ENCODE data around the gene ZIK1. TPM values are rescaled to one million over a fixed set of nuclear protein-coding genes. Genes with fewer than 3 reads are reported as not detected.

The ZIK1 gene
- total and polyA plus RNA-seq, 3 donors from 2014 or later, result 8.9 to 21.7 (median 15.1) TPM

GRCh38 chr19:57633832-57634131, 49.8 kb downstream of the ZIK1 start:
- peak overlapping the region; percentile 81 to 92 for H3K4me3 ChIP-seq
- H3K9me3 ChIP-seq, result no peaks in the 10 kb centered on the region
- no peak for TF ChIP-seq CTCF (IDR thresholded peaks at IDR 0.05)
- TF ChIP-seq POLR2A (IDR thresholded peaks at IDR 0.05), result no peak
- intact Hi-C loops (cut with DNase I; ENCODE audit: low total_unique reads), result no loop called here
- H3K4me1 ChIP-seq, result peaks cover 4% of the 10 kb centered on the region
- H3K27me3 ChIP-seq, result no peaks in the 10 kb centered on the region
- WGBS, 2 donors, result 35 to 52% methylated on average over 5 to 6 of the region's 6 CpGs
- DNase-seq, result no peak
- H3K27ac ChIP-seq, result no peak overlapping the region
- H3K36me3 ChIP-seq (ENCODE audit: low read depth, missing control alignments), result no peaks in the 10 kb centered on the region

GRCh38 chr19:57637379-57637778, 53.4 kb downstream of the ZIK1 start:
- H3K36me3 ChIP-seq (ENCODE audit: low read depth, missing control alignments), result peaks cover 5% of the 10 kb centered on the region
- intact Hi-C loops (cut with DNase I; ENCODE audit: low total_unique reads), result no loop called here
- DNase-seq, result no peak
- TF ChIP-seq POLR2A (IDR thresholded peaks at IDR 0.05) (no peak), CTCF (IDR thresholded peaks at IDR 0.05) (no peak)
- peaks cover 4% of the 10 kb centered on the region for H3K4me1 ChIP-seq
- no peak overlapping the region for H3K4me3 ChIP-seq
- no peaks in the 10 kb centered on the region for H3K27me3 ChIP-seq
- 92 to 97% methylated on average over 4 of the region's 4 CpGs for WGBS, 2 donors
- no peak overlapping the region for H3K27ac ChIP-seq
- H3K9me3 ChIP-seq, result no peaks in the 10 kb centered on the region

GRCh38 chr19:57641715-57642234, 57.8 kb downstream of the ZIK1 start:
- Histone ChIP-seq H3K36me3 (ENCODE audit: low read depth, missing control alignments) (peaks cover 5% of the 10 kb centered on the region), H3K27ac (no peak overlapping the region), H3K9me3 (no peaks in the 10 kb centered on the region), H3K4me1 (no peaks in the 10 kb centered on the region), H3K27me3 (no peaks in the 10 kb centered on the region), H3K4me3 (no peak overlapping the region)
- no peak for TF ChIP-seq CTCF (IDR thresholded peaks at IDR 0.05)
- no peak for TF ChIP-seq POLR2A (IDR thresholded peaks at IDR 0.05)
- 92 to 95% methylated on average over 4 of the region's 4 CpGs for WGBS, 2 donors
- intact Hi-C loops (cut with DNase I; ENCODE audit: low total_unique reads), result no loop called here
- DNase-seq, result no peak

GRCh38 chr19:57642396-57643046, 58.6 kb downstream of the ZIK1 start:
- DNase-seq, result no peak
- H3K9me3 ChIP-seq, result no peaks in the 10 kb centered on the region
- no peaks in the 10 kb centered on the region for H3K4me1 ChIP-seq
- peaks cover 5% of the 10 kb centered on the region for H3K36me3 ChIP-seq (ENCODE audit: low read depth, missing control alignments)
- no peak overlapping the region for H3K4me3 ChIP-seq
- no peak overlapping the region for H3K27ac ChIP-seq
- intact Hi-C loops (cut with DNase I; ENCODE audit: low total_unique reads), result no loop called here
- 94% methylated on average over 4 of the region's 4 CpGs for WGBS, 2 donors
- no peaks in the 10 kb centered on the region for H3K27me3 ChIP-seq
- no peak for TF ChIP-seq POLR2A (IDR thresholded peaks at IDR 0.05)
- TF ChIP-seq CTCF (IDR thresholded peaks at IDR 0.05), result no peak

Other genes starting within 250 kb of the ZIK1 start
- 10 to 100 TPM; 10.8 to 11.4 TPM for gene ZNF304, start 232.9 kb upstream of the ZIK1 start, total RNA-seq
- gene ZNF304, start 232.9 kb upstream of the ZIK1 start, polyA plus RNA-seq (ENCODE audit: insufficient read depth, low read depth, low replicate concordance), result 9.5 TPM
- gene TRAPPC2B, start 220.6 kb upstream of the ZIK1 start, total RNA-seq, result 10 to 100 TPM; 30.2 to 31.2 TPM
- gene TRAPPC2B, start 220.6 kb upstream of the ZIK1 start, polyA plus RNA-seq (ENCODE audit: insufficient read depth, low read depth, low replicate concordance), result 24.0 TPM
- gene ZNF547, start 220.6 kb upstream of the ZIK1 start, total RNA-seq, result 10 to 100 TPM in 1 of 2 donors, 1 to 10 TPM in 1; 7.8 to 11.8 TPM
- gene ZNF547, start 220.6 kb upstream of the ZIK1 start, polyA plus RNA-seq (ENCODE audit: insufficient read depth, low read depth, low replicate concordance), result 4.7 TPM
- gene ZNF548, start 194.3 kb upstream of the ZIK1 start, total RNA-seq, result 10 to 100 TPM; 35.4 to 39.3 TPM
- gene ZNF548, start 194.3 kb upstream of the ZIK1 start, polyA plus RNA-seq (ENCODE audit: insufficient read depth, low read depth, low replicate concordance), result 14.6 TPM
- gene ZNF17, start 173.0 kb upstream of the ZIK1 start, total RNA-seq, result 10 to 100 TPM; 19.8 to 25.5 TPM
- gene ZNF17, start 173.0 kb upstream of the ZIK1 start, polyA plus RNA-seq (ENCODE audit: insufficient read depth, low read depth, low replicate concordance), result 7.4 TPM
- gene ZNF749, start 148.8 kb upstream of the ZIK1 start, total RNA-seq, result 10 to 100 TPM; 11.2 to 14.1 TPM
- 7.9 TPM for gene ZNF749, start 148.8 kb upstream of the ZIK1 start, polyA plus RNA-seq (ENCODE audit: insufficient read depth, low read depth, low replicate concordance)
- 1 to 10 TPM; 5.3 to 7.8 TPM for gene VN1R1, start 127.0 kb upstream of the ZIK1 start, total RNA-seq
- 0.44 TPM for gene VN1R1, start 127.0 kb upstream of the ZIK1 start, polyA plus RNA-seq (ENCODE audit: insufficient read depth, low read depth, low replicate concordance)
- gene ZNF772, start 106.6 kb upstream of the ZIK1 start, total RNA-seq, result 10 to 100 TPM; 39.8 to 57.3 TPM
- gene ZNF772, start 106.6 kb upstream of the ZIK1 start, polyA plus RNA-seq (ENCODE audit: insufficient read depth, low read depth, low replicate concordance), result 7.6 TPM
- gene ZNF419, start 96.4 kb upstream of the ZIK1 start, total RNA-seq, result 10 to 100 TPM; 15.1 to 23.6 TPM
- 10.1 TPM for gene ZNF419, start 96.4 kb upstream of the ZIK1 start, polyA plus RNA-seq (ENCODE audit: insufficient read depth, low read depth, low replicate concordance)
- 10 to 100 TPM; 31.2 to 33.3 TPM for gene ZNF773, start 84.2 kb upstream of the ZIK1 start, total RNA-seq
- 7.3 TPM for gene ZNF773, start 84.2 kb upstream of the ZIK1 start, polyA plus RNA-seq (ENCODE audit: insufficient read depth, low read depth, low replicate concordance)
- 10 to 100 TPM; 12.8 to 13.5 TPM for gene ZNF549, start 56.8 kb upstream of the ZIK1 start, total RNA-seq
- gene ZNF549, start 56.8 kb upstream of the ZIK1 start, polyA plus RNA-seq (ENCODE audit: insufficient read depth, low read depth, low replicate concordance), result 6.9 TPM
- 10 to 100 TPM in 1 of 2 donors, 1 to 10 TPM in 1; 9.9 to 10.7 TPM for gene ZNF550, start 24.3 kb upstream of the ZIK1 start, total RNA-seq
- gene ZNF550, start 24.3 kb upstream of the ZIK1 start, polyA plus RNA-seq (ENCODE audit: insufficient read depth, low read depth, low replicate concordance), result 5.7 TPM
- 10 to 100 TPM in 1 of 2 donors, 1 to 10 TPM in 1; 8.7 to 10.9 TPM for gene ZNF416, start 5.2 kb upstream of the ZIK1 start, total RNA-seq
- gene ZNF416, start 5.2 kb upstream of the ZIK1 start, polyA plus RNA-seq (ENCODE audit: insufficient read depth, low read depth, low replicate concordance), result 9.4 TPM
- gene ZNF530, start 15.7 kb downstream of the ZIK1 start, total RNA-seq, result 1 to 10 TPM; 4.6 to 9.8 TPM
- 3.0 TPM for gene ZNF530, start 15.7 kb downstream of the ZIK1 start, polyA plus RNA-seq (ENCODE audit: insufficient read depth, low read depth, low replicate concordance)
- gene ZNF134, start 30.1 kb downstream of the ZIK1 start, total RNA-seq, result 10 to 100 TPM; 37.6 to 41.7 TPM
- gene ZNF134, start 30.1 kb downstream of the ZIK1 start, polyA plus RNA-seq (ENCODE audit: insufficient read depth, low read depth, low replicate concordance), result 11.2 TPM
- gene ZNF211, start 49.0 kb downstream of the ZIK1 start, total RNA-seq, result 10 to 100 TPM; 16.9 to 18.6 TPM
- 11.1 TPM for gene ZNF211, start 49.0 kb downstream of the ZIK1 start, polyA plus RNA-seq (ENCODE audit: insufficient read depth, low read depth, low replicate concordance)
- gene ZSCAN4, start 84.8 kb downstream of the ZIK1 start, total RNA-seq, result under 1 TPM; 0.12 to 0.24 TPM
- 0.26 TPM for gene ZSCAN4, start 84.8 kb downstream of the ZIK1 start, polyA plus RNA-seq (ENCODE audit: insufficient read depth, low read depth, low replicate concordance)
- 10 to 100 TPM; 22.9 to 30.8 TPM for gene ZNF551, start 97.8 kb downstream of the ZIK1 start, total RNA-seq
- gene ZNF551, start 97.8 kb downstream of the ZIK1 start, polyA plus RNA-seq (ENCODE audit: insufficient read depth, low read depth, low replicate concordance), result 9.7 TPM
- gene ZNF154, start 125.1 kb downstream of the ZIK1 start, total RNA-seq, result 1 to 10 TPM; 1.1 to 6.8 TPM
- 3.3 TPM for gene ZNF154, start 125.1 kb downstream of the ZIK1 start, polyA plus RNA-seq (ENCODE audit: insufficient read depth, low read depth, low replicate concordance)
- gene ZNF671, start 143.5 kb downstream of the ZIK1 start, total RNA-seq, result 10 to 100 TPM; 14.3 to 14.4 TPM
- gene ZNF671, start 143.5 kb downstream of the ZIK1 start, polyA plus RNA-seq (ENCODE audit: insufficient read depth, low read depth, low replicate concordance), result 15.1 TPM
- gene ZNF776, start 162.7 kb downstream of the ZIK1 start, total RNA-seq, result 10 to 100 TPM; 21.7 to 31.0 TPM
- gene ZNF776, start 162.7 kb downstream of the ZIK1 start, polyA plus RNA-seq (ENCODE audit: insufficient read depth, low read depth, low replicate concordance), result 11.8 TPM
- gene ZNF586, start 185.5 kb downstream of the ZIK1 start, total RNA-seq, result 10 to 100 TPM; 20.3 to 28.3 TPM
- gene ZNF586, start 185.5 kb downstream of the ZIK1 start, polyA plus RNA-seq (ENCODE audit: insufficient read depth, low read depth, low replicate concordance), result 6.7 TPM
- gene ZNF552, start 230.8 kb downstream of the ZIK1 start, total RNA-seq, result 10 to 100 TPM in 1 of 2 donors, 1 to 10 TPM in 1; 9.5 to 11.4 TPM
- gene ZNF552, start 230.8 kb downstream of the ZIK1 start, polyA plus RNA-seq (ENCODE audit: insufficient read depth, low read depth, low replicate concordance), result 4.4 TPM
- 10 to 100 TPM; 38.7 to 41.2 TPM for gene ZNF587B, start 246.2 kb downstream of the ZIK1 start, total RNA-seq
- gene ZNF587B, start 246.2 kb downstream of the ZIK1 start, polyA plus RNA-seq (ENCODE audit: insufficient read depth, low read depth, low replicate concordance), result 11.8 TPM

Measured in testis (tissue), 3 donors.